Heart left ventricle (tissue), 16 donors: ENCODE data around the gene MAGIX. TPM values are rescaled to one million over a fixed set of nuclear protein-coding genes. Genes with fewer than 3 reads are reported as not detected.

Experiments used
- ATAC-seq, 4 donors: fragments of 200-7000 bp; cut with Tn5 transposase; one replicate each; pipeline ENCODE4 v1.9.1; 2020 to 2022; ENCODE audit warnings: moderate library complexity in 4 of 4, mild to moderate bottlenecking in 3 of 4, moderate number of reproducible peaks in 1 of 4
- DNase-seq, 5 donors: peaks; one replicate each; pipeline ENCODE4 v3.0.0-alpha.2; 2020
- H3K27ac ChIP-seq, 12 donors: fragments of 200-600 bp; sonication (generic) in 4 of 12; one replicate each; pipeline versions ENCODE4 v1.5.0 to v1.8.0; 2016 to 2022; ENCODE audit warnings: mild to moderate bottlenecking in 2 of 12
- H3K27me3 ChIP-seq, 9 donors: fragments of 200-600 bp; sonication (generic) in 2 of 9; one replicate each; pipeline versions ENCODE4 v1.5.1 to v1.8.0; 2016 to 2022; ENCODE audit warnings: mild to moderate bottlenecking in 3 of 9
- H3K36me3 ChIP-seq, 9 donors: fragments of 200-600 bp; sonication (generic) in 2 of 9; one replicate each; pipeline versions ENCODE4 v1.5.0 to v1.8.0; 2018 to 2022; ENCODE audit warnings: mild to moderate bottlenecking in 2 of 9
- H3K4me1 ChIP-seq, 12 donors: fragments of 200-600 bp; sonication (generic) in 4 of 12; one replicate each; pipeline versions ENCODE4 v1.5.0 to v1.8.0; 2016 to 2022; ENCODE audit warnings: mild to moderate bottlenecking in 3 of 12
- H3K4me3 ChIP-seq, 12 donors: fragments of 200-600 bp; sonication (generic) in 4 of 12; one replicate each; pipeline versions ENCODE4 v1.5.0 to v1.8.0; 2017 to 2022; ENCODE audit warnings: mild to moderate bottlenecking in 9 of 12, moderate library complexity in 4 of 12
- H3K9me3 ChIP-seq, 12 donors: fragments of 200-600 bp; sonication (generic) in 4 of 12; one replicate each; pipeline versions ENCODE4 v1.5.0 to v1.8.0; 2016 to 2022; ENCODE audit warnings: mild to moderate bottlenecking in 1 of 12
- POLR2A ChIP-seq, 2 donors: fragments of 450-650 bp; IDR thresholded peaks; one replicate each; pipeline ENCODE4 v1.6.1; 2017; ENCODE audit warnings: antibody characterized with exemption in 2 of 2, mild to moderate bottlenecking in 2 of 2, moderate library complexity in 2 of 2
- WGBS, 4 donors: extraction: QIAGEN DNeasy Blood & Tissue Kit in 2 of 4; methylation state at CpG; one replicate each; pipeline versions ENCODE4 v1.1.5 to v1.1.7; 2013 to 2018; 5-methylcytosine and 5-hydroxymethylcytosine counted together
- intact Hi-C, 10 donors: fragments of 100-400 bp; cut with DNase I; formaldehyde crosslinking; loops; one replicate each; pipeline versions ENCODE4 v1.11.1 to v1.14.2; 2022
- polyA plus RNA-seq, 2 donors: library from polyadenylated mRNA; stranded (reverse); fragments of 200-250 nt; gene quantifications; one replicate each; pipeline ENCODE4 v1.2.3, GENCODE V29; 2013
- total RNA-seq, 9 donors: library from RNA; depleted of rRNA in 2 of 9; stranded (reverse); fragments of >200 nt in 2 of 9; fragmentation: NEBNext Ultra II Directional in 3 of 9; extraction: Animal tissue kit (Norgen Biotek cat#: 25700) in 3 of 9; gene quantifications; one replicate each; pipeline versions ENCODE4 v1.1.0 to v1.2.4, GENCODE V29; 2016 to 2023
- TF ChIP-seq, protein P1 (sequence below), 12 donors: fragments of 200-600 bp; sonication (generic) in 4 of 12; IDR thresholded peaks; one replicate each; pipeline versions ENCODE4 v1.5.0 to v1.8.0; 2018 to 2022; ENCODE audit warnings: antibody characterized with exemption in 12 of 12, mild to moderate bottlenecking in 5 of 12
- donor health status: ischemic (EF 13 %, LVEDD 7.1; RV severe dilation, severe dysfunction).
- donor health status: healthy with polysubstance abuse.
- donor health status: DM: no; HTN: yes; CAD: no.
- donor health status: DM: no; HTN: no; CAD: no.
- donor health status: ischemic (EF 25% LVEDD 6.9; RV normal size, moderate dysfunction).
- donor health status: ischemic (EF 25% LVEDD 5.7; RV mildly dilated, moderate dysfunction).
- donor health status: healthy.
- donor health status: DM: yes; HTN: yes; CAD: no.
- donor health status: ischemic (EF 35%, LVEDD 5.7; RV mildly dilated, moderate dysfunction).
- donor health status: nonischemic (EF 11% LVEDD 7.7; RV severe dilation, severe dysfunction).
- donor health status: DM: yes; HTN: yes; CAD: no.
- donor health status: PGD.
- donor health status: ischemic (EF 29% LVEDD 5.4; RV normal size, mild dysfunction).
- donor health status: nonischemic (EF 23%, LVEDD 6.1; RV moderate dilation, normal function).

The MAGIX gene
- total and polyA plus RNA-seq, 11 donors, result 2.6 to 7.1 (median 3.3) TPM

DNA sequence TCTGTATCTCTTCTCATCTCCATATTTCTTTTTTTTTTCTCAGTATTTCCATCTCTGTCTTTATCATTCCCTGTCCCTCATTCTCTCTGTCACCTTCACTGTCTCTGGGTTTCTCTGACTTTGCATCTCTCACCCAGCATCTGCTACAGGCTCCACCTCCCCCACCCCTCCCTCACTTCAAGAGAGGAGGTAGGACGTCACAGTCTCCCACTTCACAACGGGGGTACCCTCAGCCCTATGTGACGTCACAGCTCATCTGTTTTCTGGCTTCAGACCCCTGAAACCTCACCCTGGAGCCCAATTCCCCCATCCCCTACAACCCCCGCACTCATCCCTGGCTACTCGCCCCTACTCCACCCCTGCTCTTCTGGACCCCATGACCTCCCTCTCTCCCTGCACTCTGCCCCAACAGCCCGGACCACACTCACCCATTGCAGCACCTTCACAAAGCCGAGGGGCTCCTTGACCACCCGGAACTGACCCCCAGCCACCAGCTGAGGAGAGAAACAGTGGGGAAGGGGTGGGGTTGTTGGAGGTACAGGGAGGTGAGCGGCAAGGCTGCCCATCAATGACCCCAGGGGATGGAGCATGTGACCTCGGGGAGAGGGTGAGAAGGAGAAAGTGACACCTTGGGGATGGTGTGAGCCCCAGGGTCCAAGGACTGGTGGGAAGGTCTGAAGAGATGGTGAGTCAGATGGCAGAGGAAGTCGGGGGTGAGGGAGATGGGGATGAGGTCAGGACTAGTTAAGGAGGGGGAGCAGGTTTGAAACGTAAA, 36.2 kb downstream of the MAGIX start:
- no peak for TF ChIP-seq POLR2A (IDR thresholded peaks at IDR 0.05)
- TF ChIP-seq, protein P1, sequence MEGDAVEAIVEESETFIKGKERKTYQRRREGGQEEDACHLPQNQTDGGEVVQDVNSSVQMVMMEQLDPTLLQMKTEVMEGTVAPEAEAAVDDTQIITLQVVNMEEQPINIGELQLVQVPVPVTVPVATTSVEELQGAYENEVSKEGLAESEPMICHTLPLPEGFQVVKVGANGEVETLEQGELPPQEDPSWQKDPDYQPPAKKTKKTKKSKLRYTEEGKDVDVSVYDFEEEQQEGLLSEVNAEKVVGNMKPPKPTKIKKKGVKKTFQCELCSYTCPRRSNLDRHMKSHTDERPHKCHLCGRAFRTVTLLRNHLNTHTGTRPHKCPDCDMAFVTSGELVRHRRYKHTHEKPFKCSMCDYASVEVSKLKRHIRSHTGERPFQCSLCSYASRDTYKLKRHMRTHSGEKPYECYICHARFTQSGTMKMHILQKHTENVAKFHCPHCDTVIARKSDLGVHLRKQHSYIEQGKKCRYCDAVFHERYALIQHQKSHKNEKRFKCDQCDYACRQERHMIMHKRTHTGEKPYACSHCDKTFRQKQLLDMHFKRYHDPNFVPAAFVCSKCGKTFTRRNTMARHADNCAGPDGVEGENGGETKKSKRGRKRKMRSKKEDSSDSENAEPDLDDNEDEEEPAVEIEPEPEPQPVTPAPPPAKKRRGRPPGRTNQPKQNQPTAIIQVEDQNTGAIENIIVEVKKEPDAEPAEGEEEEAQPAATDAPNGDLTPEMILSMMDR (IDR thresholded peaks at IDR 0.05), result no peak
- ATAC-seq (no peak), DNase-seq (no peak)
- intact Hi-C loops, result loop anchor here in 4 of 10 donors (5.0 to 10.0 kb wide), 4 partner anchors 66 to 726 kb away; partner anchors contain the start of genes CLCN5 (in 1 of the 4), FOXP3 (in 1 of the 4) and PPP1R3F (in 1 of the 4)
- no peak overlapping the region for H3K4me3 ChIP-seq
- 9 to 46% (median 28%) methylated on average over 12 of the region's 12 CpGs for WGBS, 4 donors
- peaks cover 0 to 11% (median 2%) of the 10 kb centered on the region in 12 donors for H3K4me1 ChIP-seq
- no peaks in the 10 kb centered on the region for H3K9me3 ChIP-seq
- no peaks in the 10 kb centered on the region for H3K27me3 ChIP-seq
- no peaks in the 10 kb centered on the region for H3K36me3 ChIP-seq
- no peak overlapping the region for H3K27ac ChIP-seq

DNA sequence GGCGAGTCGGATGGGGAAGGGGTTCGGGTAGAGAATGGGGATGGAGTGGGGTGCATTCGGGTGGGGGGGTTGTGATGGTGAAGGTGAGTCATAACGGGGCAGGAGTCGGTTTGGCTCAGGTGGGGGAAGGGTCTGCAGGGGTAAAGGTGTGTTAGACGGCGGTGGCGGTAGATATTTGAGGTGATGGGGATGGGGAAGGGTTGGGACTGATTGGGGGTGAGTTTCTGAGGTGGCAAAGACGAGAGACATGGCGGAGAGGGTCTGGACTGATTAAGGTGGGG, 36.7 kb downstream of the MAGIX start:
- Histone ChIP-seq H3K9me3 (no peaks in the 10 kb centered on the region), H3K27ac (no peak overlapping the region), H3K4me1 (peaks cover 0 to 11% (median 2%) of the 10 kb centered on the region in 12 donors), H3K4me3 (peak overlapping the region in 1 of 12 donors; percentile 49), H3K36me3 (no peaks in the 10 kb centered on the region), H3K27me3 (no peaks in the 10 kb centered on the region)
- WGBS, 4 donors, result 6 to 51% (median 26%) methylated on average over 11 of the region's 11 CpGs
- intact Hi-C loops, result loop anchor here in 4 of 10 donors (5.0 to 10.0 kb wide), 4 partner anchors 66 to 726 kb away; partner anchors contain the start of genes CLCN5 (in 1 of the 4), FOXP3 (in 1 of the 4) and PPP1R3F (in 1 of the 4)
- DNase-seq, result no peak
- no peak for TF ChIP-seq POLR2A (IDR thresholded peaks at IDR 0.05)
- TF ChIP-seq, protein P1 (IDR thresholded peaks at IDR 0.05), result no peak
- no peak for ATAC-seq

DNA sequence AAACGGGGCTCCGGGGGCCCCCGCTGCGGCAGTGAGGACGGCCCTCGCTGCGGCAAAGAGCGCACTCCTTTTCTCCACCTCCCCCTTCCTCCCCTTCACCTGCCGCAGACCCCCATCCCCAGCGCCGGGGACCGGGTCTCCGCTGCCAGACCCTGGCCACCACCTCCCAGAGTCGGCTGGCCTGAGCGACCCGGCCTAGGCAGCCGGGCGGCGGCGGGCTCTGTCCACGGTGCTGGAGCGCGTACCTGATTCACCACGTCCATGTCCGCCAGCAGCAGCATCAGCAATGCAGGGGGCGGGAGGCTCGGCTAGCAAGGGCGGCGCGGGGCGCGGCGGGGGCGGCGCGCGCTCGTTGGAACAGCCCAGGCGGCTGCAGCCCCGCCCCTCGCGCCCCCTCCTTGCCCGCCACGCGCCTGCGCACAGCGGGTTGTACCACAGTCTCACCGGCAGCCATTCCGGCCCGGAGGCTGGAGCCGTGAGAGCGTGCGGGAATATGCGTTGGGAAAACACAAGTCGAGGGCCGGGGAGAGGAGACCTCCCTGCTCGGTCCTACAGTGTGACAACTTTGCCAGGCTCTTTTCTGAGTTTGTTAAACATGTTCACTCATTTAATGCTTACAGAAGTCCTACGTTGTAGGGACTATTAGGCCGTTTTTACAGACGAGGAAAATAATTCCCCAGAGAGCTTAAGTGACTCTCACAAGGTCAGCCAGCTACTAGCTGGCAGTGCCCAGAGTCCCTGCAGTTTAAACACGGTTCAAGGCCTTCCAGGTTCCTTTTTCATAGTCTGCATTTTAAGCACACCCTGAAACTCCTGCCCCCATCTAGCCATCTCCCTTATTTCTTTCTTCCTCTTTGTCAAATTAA, 37.6 kb downstream of the MAGIX start, which contains the start of gene SYP:
TSS of gene SYP (minus strand) at position 288 of the 866 bp plus-strand sequence. CDS start at position 281, 7 bp downstream.
- Histone ChIP-seq H3K9me3 (no peaks in the 10 kb centered on the region), H3K4me3 (peak within 1 kb of the TSS in 11 of 12 donors; percentile 3 to 54 (median 46)), H3K27me3 (no peaks in the 10 kb centered on the region), H3K27ac (peak within 1 kb of the TSS in 10 of 12 donors; percentile 52 to 76 (median 70)), H3K36me3 (no peaks in the 10 kb centered on the region), H3K4me1 (peaks cover 0 to 11% (median 2%) of the 10 kb centered on the region in 12 donors)
- intact Hi-C loops, result loop anchor here in 5 of 10 donors (5.0 to 10.0 kb wide), 4 partner anchors 65 to 725 kb away; partner anchors contain the start of genes FOXP3 (in 2 of the 5), PPP1R3F (in 2 of the 5) and CLCN5 (in 1 of the 5)
- ATAC-seq (peak; percentile 91 to 97 (median 96)), DNase-seq (peak; percentile 88 to 93 (median 90))
- TF ChIP-seq, protein P1 (IDR thresholded peaks at IDR 0.05), result peak in 1 of 12 donors; percentile 8
- TF ChIP-seq POLR2A (IDR thresholded peaks at IDR 0.05), result peak in 1 of 2 donors; percentile 78
- WGBS, 4 donors, result 1 to 48% (median 16%) methylated on average over 37 to 61 of the region's 61 CpGs
